SK-N-MC (cell line): Measurements from ENCODE around the gene MID1.

Experiments
- DNase-seq: peaks from one replicate; pipeline ENCODE4 v3.0.0-alpha.2; 2011; ENCODE audit warnings: low read depth, low spot score
- H3K27ac ChIP-seq: fragments of 200-600 bp; sonication (generic); 2 replicates; pipeline ENCODE4 v1.5.1; 2016; ENCODE audit warnings: mixed run types
- H3K36me3 ChIP-seq: fragments of 200-600 bp; sonication (generic); 2 replicates; pipeline ENCODE4 v1.6.1; 2017; ENCODE audit warnings: antibody characterized with exemption, low read length, mixed read lengths; ENCODE audit not compliant: insufficient read depth
- H3K4me3 ChIP-seq: fragments of 200-600 bp; sonication (generic); 2 replicates; pipeline ENCODE4 v1.5.1; 2016
- H3K9ac ChIP-seq: fragments of 200-600 bp; sonication (generic); 2 replicates; pipeline ENCODE4 v1.8.0; 2017; ENCODE audit warnings: mixed run types, mixed read lengths; ENCODE audit not compliant: insufficient read length
- H3K9me3 ChIP-seq: fragments of 200-600 bp; sonication (generic); 2 replicates; pipeline ENCODE4 v1.6.1; 2017; ENCODE audit warnings: low read depth, mild to moderate bottlenecking, antibody characterized with exemption, low read length, moderate library complexity, mixed read lengths
- EZH2 ChIP-seq: fragments of 200-600 bp; sonication (generic); IDR thresholded peaks from one replicate; pipeline ENCODE4 v1.6.1; 2017; ENCODE audit warnings: antibody characterized with exemption
- FOXP2 ChIP-seq: optimal IDR thresholded peaks from 2 replicates; pipeline ENCODE3; 2011; ENCODE audit warnings: mild to moderate bottlenecking, moderate library complexity; ENCODE audit not compliant: insufficient read depth; ENCODE audit errors: extremely low read length, control extremely low read depth
- POLR2AphosphoS5 ChIP-seq: IDR thresholded peaks from 2 replicates; pipeline ENCODE4 v1.6.1; 2012; ENCODE audit warnings: mild to moderate bottlenecking, low read depth, low read length, borderline replicate concordance

Gene MID1

DNA sequence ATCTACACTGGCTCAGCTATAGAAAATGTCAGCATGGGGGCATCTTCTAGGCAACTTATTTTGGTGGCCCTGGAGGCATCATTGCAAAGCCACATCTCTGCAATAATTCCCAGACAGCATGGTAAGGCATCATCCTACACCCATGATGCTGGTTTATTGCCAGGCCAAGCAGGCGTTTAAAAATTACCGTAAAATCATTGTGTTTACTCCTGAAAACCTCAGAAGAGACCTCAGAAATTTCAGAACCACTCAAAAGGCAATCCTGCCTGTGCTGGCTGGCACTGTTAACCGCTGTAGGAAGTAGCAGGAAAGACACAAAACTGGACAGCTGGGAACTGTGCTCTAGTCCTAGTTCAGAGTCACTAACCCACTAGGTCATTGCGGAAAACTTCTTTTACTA, 63.2 kb downstream of the MID1 start:
- Histone ChIP-seq H3K36me3 (no peaks in the 10 kb centered on the region), H3K27ac (no peak overlapping the region), H3K4me3 (no peak overlapping the region), H3K9me3 (no peaks in the 10 kb centered on the region), H3K9ac (no peak overlapping the region)
- no peak for DNase-seq
- TF ChIP-seq FOXP2 (no peak), EZH2 (no peak), POLR2AphosphoS5 (no peak)

DNA sequence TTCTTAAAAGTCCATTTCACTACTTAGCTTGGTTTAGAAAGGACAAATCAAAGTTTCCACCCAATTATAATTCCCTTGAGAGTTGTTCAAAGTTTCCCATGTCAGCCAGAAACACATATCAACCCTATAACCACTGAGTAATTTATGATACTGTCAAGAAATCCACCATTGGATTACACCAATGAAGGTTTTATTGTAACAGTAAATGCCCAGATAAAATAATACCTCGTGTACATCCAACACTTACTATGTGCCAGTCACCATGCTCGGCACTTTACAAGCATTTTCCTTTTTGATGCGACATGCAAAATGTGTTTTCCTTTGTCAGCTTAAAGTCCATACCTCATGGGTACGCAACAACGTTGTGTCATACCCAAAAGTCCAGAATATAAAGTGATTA, 64.0 kb downstream of the MID1 start:
- Histone ChIP-seq H3K4me3 (no peak overlapping the region), H3K9ac (no peak overlapping the region), H3K36me3 (no peaks in the 10 kb centered on the region), H3K9me3 (no peaks in the 10 kb centered on the region), H3K27ac (no peak overlapping the region)
- DNase-seq = no peak
- TF ChIP-seq EZH2 (no peak), FOXP2 (no peak), POLR2AphosphoS5 (no peak)

GRCh38 chrX:10555846-10556245, 64.5 kb downstream of the MID1 start:
- no peak overlapping the region for H3K27ac ChIP-seq
- no peak for DNase-seq
- H3K36me3 ChIP-seq = no peaks in the 10 kb centered on the region
- TF ChIP-seq FOXP2 = no peak
- TF ChIP-seq POLR2AphosphoS5 = no peak
- no peak overlapping the region for H3K4me3 ChIP-seq
- no peak overlapping the region for H3K9ac ChIP-seq
- H3K9me3 ChIP-seq = no peaks in the 10 kb centered on the region

- TF ChIP-seq POLR2AphosphoS5 (no peak), FOXP2 (no peak), EZH2 (no peak)
- no peak for DNase-seq
- H3K9ac ChIP-seq = no peak overlapping the region
- no peak overlapping the region for H3K27ac ChIP-seq
- H3K9me3 ChIP-seq = no peaks in the 10 kb centered on the region
- no peaks in the 10 kb centered on the region for H3K36me3 ChIP-seq
- no peak overlapping the region for H3K4me3 ChIP-seq
Observed at GRCh38 chrX:10554612-10555270, 65.6 kb downstream of the MID1 start.

DNA sequence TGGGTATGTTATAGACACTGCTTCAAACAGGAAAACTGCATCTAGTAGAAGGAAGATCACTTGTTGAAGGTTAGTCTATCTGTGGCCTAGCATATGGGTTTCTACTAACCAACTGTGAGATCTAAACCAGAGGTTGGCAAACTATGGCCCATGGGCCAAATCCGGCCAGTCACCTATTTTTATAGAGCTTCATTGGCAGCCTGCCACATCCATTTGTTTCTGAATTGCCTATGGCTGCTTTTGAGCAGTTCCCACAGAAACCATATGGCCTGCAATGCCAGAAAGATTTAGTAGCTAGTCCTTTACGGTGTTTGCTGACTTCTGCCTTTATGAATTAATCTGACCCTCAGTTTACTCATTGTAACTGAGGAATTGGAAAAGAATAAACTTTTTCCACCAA, 71.1 kb downstream of the MID1 start:
- no peak overlapping the region for H3K9ac ChIP-seq
- no peak overlapping the region for H3K4me3 ChIP-seq
- no peak for DNase-seq
- H3K27ac ChIP-seq = no peak overlapping the region
- H3K36me3 ChIP-seq = no peaks in the 10 kb centered on the region
- TF ChIP-seq EZH2 (no peak), POLR2AphosphoS5 (no peak), FOXP2 (no peak)
- no peaks in the 10 kb centered on the region for H3K9me3 ChIP-seq

DNA sequence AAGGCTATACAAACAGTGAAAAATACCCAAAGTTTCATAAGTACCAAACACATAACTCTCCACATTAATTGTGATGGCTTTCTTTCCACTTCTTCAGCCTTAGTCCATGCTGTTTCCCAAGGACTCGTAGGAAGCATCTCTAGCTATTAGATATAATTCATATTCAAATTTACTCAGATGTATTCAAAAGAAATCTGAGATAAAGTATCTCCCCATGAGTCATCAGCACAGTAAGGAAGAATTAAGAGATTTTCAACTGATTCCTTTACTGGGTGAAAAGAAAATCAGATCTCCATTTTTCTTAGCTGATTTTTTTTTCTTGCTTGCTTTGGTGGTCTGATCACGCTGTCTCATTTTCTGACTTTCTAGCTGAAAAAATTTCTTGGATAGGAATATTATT, 71.7 kb downstream of the MID1 start:
- H3K36me3 ChIP-seq = no peaks in the 10 kb centered on the region
- DNase-seq = no peak
- no peak overlapping the region for H3K27ac ChIP-seq
- no peak overlapping the region for H3K9ac ChIP-seq
- no peaks in the 10 kb centered on the region for H3K9me3 ChIP-seq
- H3K4me3 ChIP-seq = no peak overlapping the region
- no peak for TF ChIP-seq POLR2AphosphoS5
- TF ChIP-seq FOXP2 = no peak
- TF ChIP-seq EZH2 = no peak

GRCh38 chrX:10545882-10546281, 74.5 kb downstream of the MID1 start:
- H3K36me3 ChIP-seq = no peaks in the 10 kb centered on the region
- TF ChIP-seq FOXP2 (no peak), EZH2 (no peak), POLR2AphosphoS5 (no peak)
- no peak for DNase-seq
- H3K27ac ChIP-seq = no peak overlapping the region
- H3K4me3 ChIP-seq = no peak overlapping the region
- no peak overlapping the region for H3K9ac ChIP-seq
- H3K9me3 ChIP-seq = no peaks in the 10 kb centered on the region

- Histone ChIP-seq H3K4me3 (no peak overlapping the region), H3K9me3 (no peaks in the 10 kb centered on the region), H3K9ac (no peak overlapping the region), H3K27ac (no peak overlapping the region), H3K36me3 (no peaks in the 10 kb centered on the region)
- no peak for DNase-seq
- TF ChIP-seq POLR2AphosphoS5 (no peak), EZH2 (no peak)
Observed at GRCh38 chrX:10542586-10542985, 77.8 kb downstream of the MID1 start.

GRCh38 chrX:10538831-10539230, 81.6 kb downstream of the MID1 start:
- Histone ChIP-seq H3K9me3 (no peaks in the 10 kb centered on the region), H3K9ac (no peak overlapping the region), H3K36me3 (no peaks in the 10 kb centered on the region), H3K4me3 (no peak overlapping the region), H3K27ac (no peak overlapping the region)
- no peak for TF ChIP-seq EZH2
- DNase-seq = no peak
